ENCODE data around the gene TBL1X. TPM values are rescaled to one million over a fixed set of nuclear protein-coding genes. Genes with fewer than 3 reads are reported as not detected.

TBL1X gene
- total and polyA plus RNA-seq, 2 donors (not counting 3 experiments of a cell fraction or from before 2014, with no cell fraction given): 8.7 to 25.3 TPM

GRCh38 chrX:9493936-9494335 is 29.1 kb downstream of the TBL1X start:
- FAIRE-seq: no peak
- Histone ChIP-seq H3K4me1 (ENCODE audit: control insufficient read depth, extremely low read depth, insufficient read depth, low read length) (no peaks in the 10 kb centered on the region), H3K9ac (replicated peaks; ENCODE audit: extremely low read depth, insufficient read depth, low read length) (no peak overlapping the region), H3K4me2 (ENCODE audit: insufficient read depth, low read length) (no peak overlapping the region), H3K9me1 (replicated peaks; ENCODE audit: control insufficient read depth, extremely low read depth, insufficient read depth, low read length) (no peaks in the 10 kb centered on the region), H4K20me1 (replicated peaks; ENCODE audit: control insufficient read depth, extremely low read depth, insufficient read depth, low read length) (no peaks in the 10 kb centered on the region), H3K27me3 (ENCODE audit: control insufficient read depth in 2 of 2, insufficient read depth in 2 of 2, low read length in 2 of 2) (no peaks in the 10 kb centered on the region), H3K27ac (ENCODE audit: insufficient read depth, low read depth, low read length) (no peak overlapping the region), H3K79me2 (ENCODE audit: control insufficient read depth, insufficient read depth, low read length) (peaks cover 34% of the 10 kb centered on the region), H3K9me3 (replicated peaks; ENCODE audit: control insufficient read depth, insufficient read depth, low read length) (no peaks in the 10 kb centered on the region), H2AFZ (ENCODE audit: low read depth, low read length) (no peak overlapping the region), H3K36me3 (ENCODE audit: control insufficient read depth in 2 of 2, extremely low read depth in 1 of 2, insufficient read depth in 2 of 2, low read length in 2 of 2) (no peaks in the 10 kb centered on the region), H3K4me3 (replicated peaks in 1 of 3; ENCODE audit: insufficient read depth in 1 of 3, low read depth in 1 of 3, low read length in 3 of 3) (no peak overlapping the region)
- dilution Hi-C loops (cut with MboI; ENCODE audit: extremely low pct_ligation_motif_present, low sequenced_read_pairs): no loop called here
- DNase-seq (ENCODE audit: low read depth, low spot score): no peak
- ChIA-PET CTCF (no interaction called here), POLR2A (no interaction called here)
- BruUV-seq (replicated peaks): no TSS peak
- TF ChIP-seq MAX (IDR thresholded peaks at IDR 0.05; ENCODE audit: insufficient read depth, insufficient read length): no peak
- TF ChIP-seq MYC (IDR thresholded peaks at IDR 0.05; ENCODE audit: low read depth, low read length): no peak
- TF ChIP-seq POLR2AphosphoS5 (IDR thresholded peaks at IDR 0.05; ENCODE audit: insufficient read depth, low read depth, low read length): no peak
- TF ChIP-seq POLR2A (IDR thresholded peaks at IDR 0.05; ENCODE audit: low read depth, low read length): no peak
- TF ChIP-seq FOS (IDR thresholded peaks at IDR 0.05; ENCODE audit: borderline replicate concordance, insufficient read depth, low read length): no peak
- no peak for TF ChIP-seq JUN (IDR thresholded peaks at IDR 0.05; ENCODE audit: borderline replicate concordance, insufficient read depth, insufficient read length, low read depth)
- TF ChIP-seq CTCF (IDR thresholded peaks at IDR 0.05; ENCODE audit: extremely low read depth in 1 of 2, insufficient read depth in 1 of 2, low read depth in 1 of 2, low read length in 2 of 2): no peak
- no peak for TF ChIP-seq EZH2 (IDR thresholded peaks at IDR 0.05; ENCODE audit: borderline replicate concordance, low read depth, low read length, severe bottlenecking)
- TF ChIP-seq GATA2 (IDR thresholded peaks at IDR 0.05; ENCODE audit: insufficient read depth, insufficient read length, low read depth, low read length): no peak
- intact Hi-C loops (cut with micrococcal nuclease): no loop called here

Data from endothelial cell of umbilical vein (primary cell).